Measurements from ENCODE around the gene CACNA1C.

DNA sequence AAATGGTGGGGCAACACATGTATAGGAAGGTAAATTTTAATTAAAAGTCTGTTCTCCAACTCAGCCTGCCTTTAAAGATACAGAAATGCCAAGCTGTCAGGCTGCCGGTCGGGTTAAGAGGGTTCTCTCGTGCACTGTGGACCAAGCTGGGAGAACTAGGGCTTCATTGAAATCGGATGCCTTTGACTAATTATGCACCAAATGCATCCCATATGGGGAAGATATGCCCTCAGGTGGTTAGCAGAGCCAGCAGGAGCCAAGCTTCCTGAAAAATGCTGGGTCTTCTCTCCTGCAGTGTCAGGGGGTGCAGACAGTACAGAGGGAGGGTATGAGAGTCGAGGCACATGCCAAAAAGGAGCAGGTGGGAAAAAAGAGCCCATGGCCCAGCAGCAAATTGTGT is 236.1 kb downstream of the CACNA1C start:
- TF ChIP-seq POLR2AphosphoS5 (IDR thresholded peaks at IDR 0.05; ENCODE audit: low read length) (no peak), FOS (IDR thresholded peaks at IDR 0.05; ENCODE audit: borderline replicate concordance, extremely low read depth, insufficient read length) (no peak), POLR2AphosphoS2 (IDR thresholded peaks at IDR 0.05; ENCODE audit: low read depth, low read length) (no peak), RAD21 (IDR thresholded peaks at IDR 0.05; ENCODE audit: insufficient read depth, low read depth, low read length) (no peak), ZSCAN29 (IDR thresholded peaks at IDR 0.05) (no peak), TBL1XR1 (IDR thresholded peaks at IDR 0.05; ENCODE audit: low read depth, low read length) (no peak), ZNF384 (IDR thresholded peaks at IDR 0.05; ENCODE audit: borderline replicate concordance, low read depth, low read length) (no peak), HDAC6 (IDR thresholded peaks at IDR 0.05; ENCODE audit: unreplicated experiment) (no peak), NBN (IDR thresholded peaks at IDR 0.05) (no peak)
- TF ChIP-seq, protein P1, sequence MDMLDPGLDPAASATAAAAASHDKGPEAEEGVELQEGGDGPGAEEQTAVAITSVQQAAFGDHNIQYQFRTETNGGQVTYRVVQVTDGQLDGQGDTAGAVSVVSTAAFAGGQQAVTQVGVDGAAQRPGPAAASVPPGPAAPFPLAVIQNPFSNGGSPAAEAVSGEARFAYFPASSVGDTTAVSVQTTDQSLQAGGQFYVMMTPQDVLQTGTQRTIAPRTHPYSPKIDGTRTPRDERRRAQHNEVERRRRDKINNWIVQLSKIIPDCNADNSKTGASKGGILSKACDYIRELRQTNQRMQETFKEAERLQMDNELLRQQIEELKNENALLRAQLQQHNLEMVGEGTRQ (IDR thresholded peaks at IDR 0.05; ENCODE audit: borderline replicate concordance, low read depth, low read length) = no peak
- TF ChIP-seq, protein P2, sequence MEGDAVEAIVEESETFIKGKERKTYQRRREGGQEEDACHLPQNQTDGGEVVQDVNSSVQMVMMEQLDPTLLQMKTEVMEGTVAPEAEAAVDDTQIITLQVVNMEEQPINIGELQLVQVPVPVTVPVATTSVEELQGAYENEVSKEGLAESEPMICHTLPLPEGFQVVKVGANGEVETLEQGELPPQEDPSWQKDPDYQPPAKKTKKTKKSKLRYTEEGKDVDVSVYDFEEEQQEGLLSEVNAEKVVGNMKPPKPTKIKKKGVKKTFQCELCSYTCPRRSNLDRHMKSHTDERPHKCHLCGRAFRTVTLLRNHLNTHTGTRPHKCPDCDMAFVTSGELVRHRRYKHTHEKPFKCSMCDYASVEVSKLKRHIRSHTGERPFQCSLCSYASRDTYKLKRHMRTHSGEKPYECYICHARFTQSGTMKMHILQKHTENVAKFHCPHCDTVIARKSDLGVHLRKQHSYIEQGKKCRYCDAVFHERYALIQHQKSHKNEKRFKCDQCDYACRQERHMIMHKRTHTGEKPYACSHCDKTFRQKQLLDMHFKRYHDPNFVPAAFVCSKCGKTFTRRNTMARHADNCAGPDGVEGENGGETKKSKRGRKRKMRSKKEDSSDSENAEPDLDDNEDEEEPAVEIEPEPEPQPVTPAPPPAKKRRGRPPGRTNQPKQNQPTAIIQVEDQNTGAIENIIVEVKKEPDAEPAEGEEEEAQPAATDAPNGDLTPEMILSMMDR (IDR thresholded peaks at IDR 0.05 in 2 of 3, conservative IDR thresholded peaks at IDR 0.05 in 1 of 3; ENCODE audit: control insufficient read depth in 2 of 3, extremely low read depth in 1 of 3, insufficient read depth in 1 of 3, low read depth in 3 of 3, low read length in 3 of 3) = no peak
- TF ChIP-seq, protein P3, sequence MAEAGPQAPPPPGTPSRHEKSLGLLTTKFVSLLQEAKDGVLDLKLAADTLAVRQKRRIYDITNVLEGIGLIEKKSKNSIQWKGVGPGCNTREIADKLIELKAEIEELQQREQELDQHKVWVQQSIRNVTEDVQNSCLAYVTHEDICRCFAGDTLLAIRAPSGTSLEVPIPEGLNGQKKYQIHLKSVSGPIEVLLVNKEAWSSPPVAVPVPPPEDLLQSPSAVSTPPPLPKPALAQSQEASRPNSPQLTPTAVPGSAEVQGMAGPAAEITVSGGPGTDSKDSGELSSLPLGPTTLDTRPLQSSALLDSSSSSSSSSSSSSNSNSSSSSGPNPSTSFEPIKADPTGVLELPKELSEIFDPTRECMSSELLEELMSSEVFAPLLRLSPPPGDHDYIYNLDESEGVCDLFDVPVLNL (IDR thresholded peaks at IDR 0.05; ENCODE audit: low read depth, low read length) = no peak
- TF ChIP-seq, protein P4, sequence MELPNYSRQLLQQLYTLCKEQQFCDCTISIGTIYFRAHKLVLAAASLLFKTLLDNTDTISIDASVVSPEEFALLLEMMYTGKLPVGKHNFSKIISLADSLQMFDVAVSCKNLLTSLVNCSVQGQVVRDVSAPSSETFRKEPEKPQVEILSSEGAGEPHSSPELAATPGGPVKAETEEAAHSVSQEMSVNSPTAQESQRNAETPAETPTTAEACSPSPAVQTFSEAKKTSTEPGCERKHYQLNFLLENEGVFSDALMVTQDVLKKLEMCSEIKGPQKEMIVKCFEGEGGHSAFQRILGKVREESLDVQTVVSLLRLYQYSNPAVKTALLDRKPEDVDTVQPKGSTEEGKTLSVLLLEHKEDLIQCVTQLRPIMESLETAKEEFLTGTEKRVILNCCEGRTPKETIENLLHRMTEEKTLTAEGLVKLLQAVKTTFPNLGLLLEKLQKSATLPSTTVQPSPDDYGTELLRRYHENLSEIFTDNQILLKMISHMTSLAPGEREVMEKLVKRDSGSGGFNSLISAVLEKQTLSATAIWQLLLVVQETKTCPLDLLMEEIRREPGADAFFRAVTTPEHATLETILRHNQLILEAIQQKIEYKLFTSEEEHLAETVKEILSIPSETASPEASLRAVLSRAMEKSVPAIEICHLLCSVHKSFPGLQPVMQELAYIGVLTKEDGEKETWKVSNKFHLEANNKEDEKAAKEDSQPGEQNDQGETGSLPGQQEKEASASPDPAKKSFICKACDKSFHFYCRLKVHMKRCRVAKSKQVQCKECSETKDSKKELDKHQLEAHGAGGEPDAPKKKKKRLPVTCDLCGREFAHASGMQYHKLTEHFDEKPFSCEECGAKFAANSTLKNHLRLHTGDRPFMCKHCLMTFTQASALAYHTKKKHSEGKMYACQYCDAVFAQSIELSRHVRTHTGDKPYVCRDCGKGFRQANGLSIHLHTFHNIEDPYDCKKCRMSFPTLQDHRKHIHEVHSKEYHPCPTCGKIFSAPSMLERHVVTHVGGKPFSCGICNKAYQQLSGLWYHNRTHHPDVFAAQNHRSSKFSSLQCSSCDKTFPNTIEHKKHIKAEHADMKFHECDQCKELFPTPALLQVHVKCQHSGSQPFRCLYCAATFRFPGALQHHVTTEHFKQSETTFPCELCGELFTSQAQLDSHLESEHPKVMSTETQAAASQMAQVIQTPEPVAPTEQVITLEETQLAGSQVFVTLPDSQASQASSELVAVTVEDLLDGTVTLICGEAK (IDR thresholded peaks at IDR 0.05; ENCODE audit: borderline replicate concordance) = no peak

Data from GM12878 (cell line).